Measurements from ENCODE around the gene DLG4.

GRCh38 chr17:7241783-7242716, 22.4 kb upstream of the DLG4 start, which contains the start of gene GABARAP:
- no peak for TF ChIP-seq CTCF (conservative IDR thresholded peaks at IDR 0.05; ENCODE audit: low read length)
- TF ChIP-seq EZH2phosphoT487 (IDR thresholded peaks at IDR 0.05; ENCODE audit: borderline replicate concordance, low read depth, low read length) = no peak
